Stimulated activated effector memory CD8-positive, alpha-beta T cell treated with anti-CD3 and anti-CD28 coated beads, Interleukin-12 subunit alpha, Interleukin-12 subunit beta, amount 100 ng/mL, for 72 hours (primary cell): ENCODE measurements around the gene UNC5A.

Source experiments
- ATAC-seq: fragments of 150-1000 bp; cut with Tn5 transposase; 2 replicates; pipeline ENCODE4 v1.10.0; 2021
- DNase-seq, 2 donors: peaks; one replicate each; pipeline ENCODE4 v3.0.0; 2021 to 2022; ENCODE audit warnings: low spot score in 2 of 2
- H3K27ac Mint-ChIP-seq: one replicate; pipeline ENCODE4 v1.8.0; 2022; ENCODE audit warnings: mild to moderate bottlenecking, mixed read lengths
- H3K36me3 Mint-ChIP-seq: one replicate; pipeline ENCODE4 v1.8.0; 2022; ENCODE audit warnings: mild to moderate bottlenecking, mixed read lengths
- H3K4me1 Mint-ChIP-seq: one replicate; pipeline ENCODE4 v1.8.0; 2022; ENCODE audit warnings: mixed read lengths
- H3K4me3 Mint-ChIP-seq: one replicate; pipeline ENCODE4 v1.8.0; 2022; ENCODE audit warnings: mild to moderate bottlenecking, mixed read lengths
- H3K9me3 Mint-ChIP-seq: one replicate; pipeline ENCODE4 v1.8.0; 2022; ENCODE audit warnings: mixed read lengths

Gene UNC5A

DNA sequence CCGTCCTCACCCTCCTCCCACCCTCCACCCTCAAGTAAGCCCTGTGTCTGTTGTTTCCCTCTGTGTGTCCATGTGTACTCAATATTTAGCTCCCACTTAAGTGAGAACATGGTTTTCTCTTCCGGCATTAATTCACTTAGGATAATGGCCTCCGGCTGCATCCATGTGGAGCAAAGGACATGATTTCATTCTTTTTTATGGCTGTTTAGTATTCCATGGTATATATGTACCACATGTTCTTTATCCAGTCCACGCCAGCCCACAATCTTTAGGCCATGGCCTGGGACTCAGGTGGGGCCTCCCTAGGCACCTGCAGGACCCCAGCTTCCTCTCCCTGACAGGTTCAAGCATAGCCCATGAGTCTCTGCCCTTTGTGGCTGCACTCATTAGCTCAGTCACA is 22.9 kb downstream of the UNC5A start:
- no peaks in the 10 kb centered on the region for H3K9me3 Mint-ChIP-seq
- no peak overlapping the region for H3K27ac Mint-ChIP-seq
- H3K4me3 Mint-ChIP-seq = no peak overlapping the region
- no peaks in the 10 kb centered on the region for H3K36me3 Mint-ChIP-seq
- DNase-seq (no peak), ATAC-seq (no peak)
- no peaks in the 10 kb centered on the region for H3K4me1 Mint-ChIP-seq

DNA sequence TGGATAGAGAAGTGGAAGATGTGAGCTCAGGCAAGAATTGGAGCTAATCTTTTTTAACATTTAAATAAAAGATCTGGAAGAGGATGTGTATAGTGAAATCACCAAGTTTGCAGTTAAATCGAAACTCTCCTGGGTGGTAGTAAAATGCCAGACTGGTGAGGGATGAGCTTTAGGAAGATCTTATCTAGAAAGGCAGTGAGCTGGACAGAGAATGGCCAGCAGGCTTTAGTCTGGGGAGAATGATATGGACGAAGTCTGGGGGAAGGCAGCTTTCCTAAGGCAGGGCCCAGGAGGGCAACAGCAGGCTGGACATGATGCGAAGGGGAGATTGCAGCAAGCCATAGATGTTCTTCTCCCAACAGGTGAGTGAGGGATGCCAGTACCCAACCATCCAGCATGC is 25.6 kb downstream of the UNC5A start:
- H3K4me1 Mint-ChIP-seq = no peaks in the 10 kb centered on the region
- no peaks in the 10 kb centered on the region for H3K36me3 Mint-ChIP-seq
- H3K27ac Mint-ChIP-seq = no peak overlapping the region
- ATAC-seq (no peak), DNase-seq (no peak)
- no peak overlapping the region for H3K4me3 Mint-ChIP-seq
- no peaks in the 10 kb centered on the region for H3K9me3 Mint-ChIP-seq

GRCh38 chr5:176836811-176837706 is 26.7 kb downstream of the UNC5A start:
- Mint-ChIP-seq H3K36me3 (no peaks in the 10 kb centered on the region), H3K4me1 (no peaks in the 10 kb centered on the region), H3K9me3 (no peaks in the 10 kb centered on the region), H3K4me3 (no peak overlapping the region), H3K27ac (no peak overlapping the region)
- DNase-seq = no peak
- ATAC-seq = no peak

DNA sequence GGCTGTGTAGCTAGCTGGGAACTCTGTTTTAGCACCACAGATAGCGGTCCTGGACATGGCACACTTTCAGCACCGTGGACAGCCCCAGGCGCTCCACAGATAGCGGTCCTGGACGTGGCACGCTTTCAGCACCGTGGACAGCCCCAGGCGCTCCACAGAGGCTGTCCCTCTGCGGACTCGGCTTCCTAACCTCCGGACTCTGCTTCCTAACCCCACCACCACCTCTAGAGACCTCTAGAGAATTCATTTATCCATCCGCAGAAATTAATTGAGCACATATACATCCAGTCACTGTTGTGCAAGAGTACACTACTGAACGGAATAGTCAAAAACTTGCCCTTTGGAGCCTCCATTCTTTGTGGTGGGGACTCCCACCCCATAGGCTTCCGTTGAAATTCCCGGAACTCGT is 27.4 kb downstream of the UNC5A start:
- H3K4me1 Mint-ChIP-seq = no peaks in the 10 kb centered on the region
- no peaks in the 10 kb centered on the region for H3K36me3 Mint-ChIP-seq
- H3K4me3 Mint-ChIP-seq = no peak overlapping the region
- no peaks in the 10 kb centered on the region for H3K9me3 Mint-ChIP-seq
- no peak overlapping the region for H3K27ac Mint-ChIP-seq
- ATAC-seq (peak; percentile 82), DNase-seq (peak; percentile 57 to 81)

DNA sequence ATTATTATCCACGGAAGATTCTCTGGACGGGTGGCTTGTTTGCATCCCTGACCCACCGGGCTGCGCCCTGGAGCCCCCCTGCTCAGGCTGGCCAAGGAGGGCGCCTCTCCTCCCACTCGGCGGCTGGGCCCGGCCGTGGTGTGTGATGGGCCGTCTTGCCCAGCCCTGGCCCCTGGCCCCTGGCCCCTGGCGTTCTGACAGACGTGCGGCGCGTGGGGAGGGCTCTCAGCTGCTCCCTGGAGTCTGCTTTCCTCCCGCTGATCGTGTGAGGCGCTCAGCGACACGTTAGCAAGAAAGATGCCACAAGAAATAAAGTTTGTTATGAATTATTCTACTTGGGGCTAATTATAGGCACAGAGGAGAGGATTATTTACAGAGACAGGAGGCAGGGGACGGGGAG is 33.3 kb downstream of the UNC5A start:
- no peak for DNase-seq
- Mint-ChIP-seq H3K27ac (no peak overlapping the region), H3K36me3 (no peaks in the 10 kb centered on the region), H3K4me3 (no peak overlapping the region), H3K4me1 (no peaks in the 10 kb centered on the region), H3K9me3 (no peaks in the 10 kb centered on the region)
- ATAC-seq = no peak

GRCh38 chr5:176844281-176844680 is 33.9 kb downstream of the UNC5A start:
- ATAC-seq = no peak
- H3K9me3 Mint-ChIP-seq = no peaks in the 10 kb centered on the region
- no peak for DNase-seq
- H3K4me3 Mint-ChIP-seq = no peak overlapping the region
- no peak overlapping the region for H3K27ac Mint-ChIP-seq
- H3K4me1 Mint-ChIP-seq = no peaks in the 10 kb centered on the region
- H3K36me3 Mint-ChIP-seq = no peaks in the 10 kb centered on the region

- H3K36me3 Mint-ChIP-seq = no peaks in the 10 kb centered on the region
- ATAC-seq = no peak
- no peak overlapping the region for H3K4me3 Mint-ChIP-seq
- H3K27ac Mint-ChIP-seq = no peak overlapping the region
- H3K4me1 Mint-ChIP-seq = no peaks in the 10 kb centered on the region
- no peaks in the 10 kb centered on the region for H3K9me3 Mint-ChIP-seq
- no peak for DNase-seq
Measured at GRCh38 chr5:176844706-176845391, 34.5 kb downstream of the UNC5A start.

GRCh38 chr5:176845392-176845713 is 35.0 kb downstream of the UNC5A start:
- ATAC-seq (no peak), DNase-seq (no peak)

GRCh38 chr5:176846335-176847140 is 36.2 kb downstream of the UNC5A start:
- no peaks in the 10 kb centered on the region for H3K9me3 Mint-ChIP-seq
- DNase-seq (no peak), ATAC-seq (peak; percentile 62)
- H3K36me3 Mint-ChIP-seq = no peaks in the 10 kb centered on the region
- H3K27ac Mint-ChIP-seq = no peak overlapping the region
- no peaks in the 10 kb centered on the region for H3K4me1 Mint-ChIP-seq
- no peak overlapping the region for H3K4me3 Mint-ChIP-seq

More at GRCh38 chr5:176845392-176845713, 35.0 kb downstream of the UNC5A start:
- Mint-ChIP-seq H3K27ac (no peak overlapping the region), H3K4me1 (no peaks in the 10 kb centered on the region), H3K9me3 (no peaks in the 10 kb centered on the region), H3K36me3 (no peaks in the 10 kb centered on the region), H3K4me3 (no peak overlapping the region)

DNA sequence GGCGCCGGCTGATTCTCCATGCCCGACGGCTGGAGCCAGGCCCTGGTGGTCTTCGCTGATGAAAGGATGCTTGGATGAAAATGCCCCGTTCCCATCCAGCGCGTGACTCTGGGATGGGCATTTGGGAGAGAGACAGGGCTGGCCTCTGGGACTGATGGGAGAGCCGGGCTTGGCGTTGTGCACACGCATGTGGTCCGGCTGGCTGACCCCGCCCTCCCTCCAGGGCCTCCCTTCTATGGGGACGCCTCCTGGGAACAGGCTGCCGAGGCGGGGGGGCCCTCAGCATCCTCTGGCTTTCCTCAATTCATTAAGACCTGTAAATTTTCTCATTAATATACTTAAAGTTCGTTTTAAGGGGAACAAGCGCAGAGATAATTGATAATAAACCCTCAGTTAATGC is 36.8 kb downstream of the UNC5A start:
- no peak for DNase-seq
- H3K36me3 Mint-ChIP-seq = no peaks in the 10 kb centered on the region
- H3K9me3 Mint-ChIP-seq = no peaks in the 10 kb centered on the region
- no peaks in the 10 kb centered on the region for H3K4me1 Mint-ChIP-seq
- ATAC-seq = no peak
- H3K27ac Mint-ChIP-seq = no peak overlapping the region
- no peak overlapping the region for H3K4me3 Mint-ChIP-seq

DNA sequence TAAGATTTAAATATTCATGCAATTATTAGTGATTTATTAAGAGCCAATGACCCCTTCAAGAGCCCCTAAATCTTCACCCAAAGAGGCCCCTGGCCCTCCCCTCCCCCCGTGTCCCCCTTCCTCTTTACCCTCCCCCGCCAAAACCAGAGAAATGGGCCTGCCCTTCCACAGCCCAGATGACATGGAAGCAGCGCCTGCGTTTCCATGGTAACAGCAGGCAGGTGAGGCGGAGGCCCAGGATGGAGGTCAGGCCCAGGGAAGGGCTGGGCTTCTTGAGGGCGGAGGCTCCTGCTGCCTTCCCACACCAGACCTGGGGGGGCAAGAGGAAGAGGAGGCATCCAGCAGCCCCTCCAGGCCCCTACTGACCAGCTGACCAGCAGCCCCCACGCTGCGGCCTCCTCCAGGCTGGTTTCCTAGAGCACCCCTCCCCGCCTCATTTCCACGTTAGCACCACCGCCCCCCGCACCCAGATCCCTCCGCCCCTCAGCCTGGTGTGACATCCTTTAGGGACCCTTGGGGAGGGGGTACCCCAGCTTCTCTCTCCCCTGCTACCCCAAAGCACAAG is 37.4 kb downstream of the UNC5A start:
- Mint-ChIP-seq H3K4me3 (no peak overlapping the region), H3K27ac (no peak overlapping the region), H3K9me3 (no peaks in the 10 kb centered on the region), H3K36me3 (no peaks in the 10 kb centered on the region), H3K4me1 (no peaks in the 10 kb centered on the region)
- DNase-seq (no peak), ATAC-seq (no peak)

DNA sequence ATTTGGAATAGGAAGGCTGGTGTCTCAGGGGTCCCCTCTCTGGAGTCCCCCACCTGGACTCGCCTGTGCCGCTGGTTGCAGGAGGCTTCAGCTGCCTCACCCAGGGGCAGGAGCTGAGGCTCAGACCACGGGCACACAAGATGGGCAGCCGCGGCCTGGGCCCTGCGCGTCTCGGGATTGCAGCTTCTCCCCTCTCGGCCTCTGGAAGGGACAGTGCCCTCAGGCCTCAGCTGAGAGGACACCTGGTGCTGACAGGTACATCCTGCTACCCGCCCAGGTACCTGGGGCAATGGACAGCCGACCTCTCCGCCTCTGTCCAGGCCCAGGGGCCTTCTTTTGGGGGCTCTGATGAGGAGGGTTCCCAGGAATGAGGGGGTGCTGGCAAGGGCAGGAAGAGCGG is 38.3 kb downstream of the UNC5A start:
- no peak for DNase-seq
- no peak for ATAC-seq
- no peak overlapping the region for H3K4me3 Mint-ChIP-seq
- H3K4me1 Mint-ChIP-seq = no peaks in the 10 kb centered on the region
- H3K27ac Mint-ChIP-seq = no peak overlapping the region
- H3K36me3 Mint-ChIP-seq = no peaks in the 10 kb centered on the region
- H3K9me3 Mint-ChIP-seq = no peaks in the 10 kb centered on the region

GRCh38 chr5:176849611-176850227 is 39.4 kb downstream of the UNC5A start:
- H3K4me1 Mint-ChIP-seq = no peaks in the 10 kb centered on the region

GRCh38 chr5:176850371-176851245 is 40.2 kb downstream of the UNC5A start:
- Mint-ChIP-seq H3K36me3 (no peaks in the 10 kb centered on the region), H3K4me3 (no peak overlapping the region), H3K9me3 (no peaks in the 10 kb centered on the region), H3K27ac (no peak overlapping the region), H3K4me1 (no peaks in the 10 kb centered on the region)
- ATAC-seq (no peak), DNase-seq (no peak)

More at GRCh38 chr5:176849611-176850227, 39.4 kb downstream of the UNC5A start:
- ATAC-seq (no peak), DNase-seq (no peak)
- Mint-ChIP-seq H3K27ac (no peak overlapping the region), H3K9me3 (no peaks in the 10 kb centered on the region), H3K36me3 (no peaks in the 10 kb centered on the region), H3K4me3 (no peak overlapping the region)
